PC-9 (cell line): ENCODE results near the gene CRNKL1.

Experiments used
- CTCF ChIP-seq: fragments of 200-600 bp; sonication (generic); conservative IDR thresholded peaks from 2 replicates; pipeline ENCODE4 v1.6.1; 2017; ENCODE audit warnings: mixed run types, antibody characterized with exemption, mild to moderate bottlenecking, moderate library complexity
- EZH2 ChIP-seq: fragments of 200-600 bp; sonication (generic); IDR thresholded peaks from 2 replicates; pipeline ENCODE4 v1.8.0; 2017; ENCODE audit warnings: antibody characterized with exemption, low read depth

DNA sequence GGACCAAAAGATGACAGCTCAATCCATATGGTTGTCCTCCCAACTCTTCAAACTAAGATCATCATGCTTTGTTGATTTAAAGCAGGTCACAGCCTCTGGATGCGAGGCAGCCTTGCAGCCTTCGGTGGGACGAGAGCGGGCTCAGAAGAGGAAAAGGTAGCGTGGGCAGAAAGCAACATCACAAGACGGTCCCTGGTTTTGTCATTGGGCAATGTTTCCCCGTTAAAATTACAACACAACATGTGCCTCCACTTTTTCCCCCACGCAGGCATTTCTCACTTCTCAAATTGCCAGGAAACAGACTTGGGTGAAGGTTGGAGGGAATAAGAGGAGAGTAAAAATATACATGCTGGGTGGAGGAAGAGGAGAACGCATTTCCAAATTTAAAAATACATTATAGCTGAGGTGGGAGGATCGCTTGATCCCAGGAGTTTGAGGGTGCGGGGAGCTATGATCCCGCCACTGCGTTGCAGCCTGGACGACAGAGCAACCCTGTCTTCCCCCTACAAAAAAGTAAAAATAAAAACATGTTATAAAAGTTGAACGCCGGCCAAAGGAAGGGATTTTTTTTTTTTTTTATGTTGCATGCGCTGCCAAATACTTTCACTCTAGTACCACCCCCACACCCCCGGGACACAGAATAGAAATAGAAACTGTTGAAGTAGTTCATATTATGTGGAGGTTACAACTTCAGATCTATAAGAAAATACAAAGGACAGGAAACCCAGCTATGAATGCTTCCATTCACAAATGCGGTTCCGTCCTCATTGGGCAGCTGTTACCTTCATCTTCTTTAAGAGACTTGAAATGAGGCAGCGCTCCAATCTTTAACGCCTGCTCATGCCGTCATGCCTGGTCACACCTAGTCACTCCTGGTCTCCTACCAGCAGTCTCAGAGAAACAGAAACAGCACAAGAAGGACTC, 49.0 kb downstream of the CRNKL1 start:
- no peak for TF ChIP-seq CTCF
- TF ChIP-seq EZH2, result no peak
